Measurements from ENCODE around the gene BCL6B.
"Not testable (repeated sequence)": the region's sequence is repeated elsewhere in the genome, so short reads cannot be mapped to it uniquely, and the experiment has no call there.

The BCL6B gene

GRCh38 chr17:7034955-7035590, 12.2 kb downstream of the BCL6B start:
- peak; percentile 77 for DNase-seq

- DNase-seq, result peak; percentile 97
Measured at GRCh38 chr17:7035591-7036368, 12.9 kb downstream of the BCL6B start, which contains the start of gene SLC16A13. Gene SLC16A13, plus strand, starts transcription at chr17:7036015. Its CDS starts 368 bp downstream, at chr17:7036383.

DNA sequence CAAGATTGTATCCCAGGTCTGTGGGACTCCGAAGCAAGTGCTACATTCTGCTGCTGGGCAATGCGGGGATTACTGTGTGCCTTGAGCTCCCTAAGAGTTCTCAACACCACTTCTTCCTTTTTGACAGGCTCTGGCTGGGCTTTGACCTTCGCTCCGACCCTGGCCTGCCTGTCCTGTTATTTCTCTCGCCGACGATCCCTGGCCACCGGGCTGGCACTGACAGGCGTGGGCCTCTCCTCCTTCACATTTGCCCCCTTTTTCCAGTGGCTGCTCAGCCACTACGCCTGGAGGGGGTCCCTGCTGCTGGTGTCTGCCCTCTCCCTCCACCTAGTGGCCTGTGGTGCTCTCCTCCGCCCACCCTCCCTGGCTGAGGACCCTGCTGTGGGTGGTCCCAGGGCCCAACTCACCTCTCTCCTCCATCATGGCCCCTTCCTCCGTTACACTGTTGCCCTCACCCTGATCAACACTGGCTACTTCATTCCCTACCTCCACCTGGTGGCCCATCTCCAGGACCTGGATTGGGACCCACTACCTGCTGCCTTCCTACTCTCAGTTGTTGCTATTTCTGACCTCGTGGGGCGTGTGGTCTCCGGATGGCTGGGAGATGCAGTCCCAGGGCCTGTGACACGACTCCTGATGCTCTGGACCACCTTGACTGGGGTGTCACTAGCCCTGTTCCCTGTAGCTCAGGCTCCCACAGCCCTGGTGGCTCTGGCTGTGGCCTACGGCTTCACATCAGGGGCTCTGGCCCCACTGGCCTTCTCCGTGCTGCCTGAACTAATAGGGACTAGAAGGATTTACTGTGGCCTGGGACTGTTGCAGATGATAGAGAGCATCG, 15.4 kb downstream of the BCL6B start:
- DNase-seq, result no peak

DNA sequence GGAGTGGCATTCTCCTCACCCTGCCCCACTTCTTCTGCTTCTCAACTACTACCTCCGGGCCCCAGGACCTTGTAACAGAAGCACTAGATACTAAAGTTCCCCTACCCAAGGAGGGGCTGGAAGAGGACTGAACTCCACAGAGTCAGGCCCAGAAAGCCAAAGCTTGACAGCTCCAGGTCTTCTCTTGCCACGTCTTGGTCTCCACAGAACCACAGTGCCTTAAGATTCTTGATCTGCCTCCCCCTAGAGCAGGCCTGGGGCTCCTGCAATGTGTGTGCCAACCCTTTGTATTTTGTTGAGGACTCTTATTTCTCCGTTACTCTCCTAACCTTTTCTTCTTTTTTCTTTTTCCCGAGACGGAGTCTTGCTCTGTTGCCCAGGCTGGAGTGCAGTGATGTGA, 17.0 kb downstream of the BCL6B start:
- no peak for DNase-seq

- no peak for DNase-seq
Measured at GRCh38 chr17:7041607-7042500, 19.0 kb downstream of the BCL6B start.

GRCh38 chr17:7042501-7043181, 19.8 kb downstream of the BCL6B start:
- no peak for DNase-seq

- no peak for DNase-seq
Measured at GRCh38 chr17:7043182-7043496, 20.3 kb downstream of the BCL6B start.

- DNase-seq, result no peak
Measured at GRCh38 chr17:7043497-7044198, 20.8 kb downstream of the BCL6B start, which contains the start of gene SLC16A11. Gene SLC16A11, minus strand, starts transcription at chr17:7044092. Its CDS starts 579 bp downstream, at chr17:7043513.

DNA sequence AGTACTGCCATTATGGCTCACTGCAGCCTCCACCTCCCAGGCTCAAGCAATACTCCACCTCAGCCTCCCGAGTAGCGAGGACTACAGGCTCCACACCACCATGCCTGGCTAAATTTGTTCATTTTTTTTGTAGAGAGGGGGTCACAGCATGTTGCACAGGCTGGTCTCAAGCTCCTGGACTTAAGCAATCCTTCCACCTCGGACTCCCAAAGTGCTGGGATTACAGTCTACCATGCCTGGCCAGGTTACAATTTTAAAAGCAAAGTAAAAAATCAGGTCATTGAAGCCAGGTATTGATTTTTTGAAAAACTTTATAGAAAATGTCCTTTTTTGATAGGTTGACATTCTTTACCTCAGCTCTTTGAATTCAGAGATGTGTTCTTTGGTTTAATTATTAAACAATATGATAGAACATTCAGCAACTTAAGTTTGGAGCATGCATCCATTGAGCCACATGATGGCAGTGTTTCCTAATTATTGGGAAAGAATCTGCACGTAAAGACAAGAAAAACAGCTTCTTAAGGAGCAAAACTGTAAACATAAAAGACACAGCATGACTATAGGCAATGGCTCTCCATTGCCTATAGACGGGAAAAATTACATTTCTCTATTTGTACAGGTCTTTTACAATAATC, 22.8 kb downstream of the BCL6B start:
- DNase-seq, result peak; percentile 50

- no peak for DNase-seq
Measured at GRCh38 chr17:7046127-7046724, 23.4 kb downstream of the BCL6B start.

DNA sequence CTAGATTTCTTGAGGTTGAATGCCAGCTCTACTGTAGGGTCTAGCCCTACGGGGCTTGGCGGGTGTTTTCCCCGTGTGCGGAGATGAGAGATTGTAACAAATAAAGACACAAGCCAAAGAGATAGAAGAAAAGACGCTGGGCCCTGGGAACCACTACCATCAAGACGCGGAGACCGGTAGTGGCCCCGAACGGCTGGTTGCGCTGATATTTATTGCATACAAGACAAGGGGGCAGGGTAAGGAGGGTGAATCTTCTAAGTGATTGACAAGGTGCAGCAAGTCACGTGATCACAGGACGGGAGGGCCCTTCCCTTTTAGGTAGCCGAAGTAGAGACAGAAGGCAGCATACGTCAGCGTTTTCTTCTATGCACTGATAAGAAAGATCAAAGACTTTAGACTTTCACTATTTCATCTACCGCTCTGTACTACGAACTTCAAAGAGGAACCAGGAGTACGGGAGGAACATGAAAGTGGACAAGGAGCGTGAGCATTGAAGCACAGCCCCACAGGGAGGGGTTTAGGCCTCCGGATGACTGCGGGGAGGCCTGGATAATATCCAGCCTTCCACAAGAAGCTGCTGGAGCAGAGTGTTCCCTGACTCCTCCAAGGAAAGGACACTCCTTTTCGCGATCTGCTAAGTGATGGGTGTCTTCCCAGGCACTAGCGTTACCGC, 24.0 kb downstream of the BCL6B start:
- DNase-seq, result not testable (repeated sequence)

- DNase-seq, result no peak
Measured at GRCh38 chr17:7047566-7047965, 24.7 kb downstream of the BCL6B start.

DNA sequence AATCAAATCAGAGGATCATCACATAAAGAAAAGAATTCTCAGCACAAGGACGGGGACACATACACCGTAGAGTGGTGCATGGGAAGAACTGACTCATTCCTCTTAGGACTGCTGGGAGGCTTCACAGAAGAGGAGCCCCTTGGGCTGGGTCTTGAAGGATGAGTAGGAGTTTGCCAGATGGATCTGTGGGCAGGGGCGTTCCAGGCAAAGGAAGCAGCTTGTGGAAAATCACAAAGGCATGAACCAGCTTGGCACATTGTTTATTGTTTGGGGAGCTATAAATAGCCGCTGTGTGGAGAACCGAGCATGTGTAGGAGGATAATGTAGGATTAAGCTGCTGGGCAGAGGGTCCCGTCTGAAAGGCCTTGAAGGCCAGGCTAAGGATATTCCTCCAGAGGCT, 26.1 kb downstream of the BCL6B start:
- no peak for DNase-seq

DNA sequence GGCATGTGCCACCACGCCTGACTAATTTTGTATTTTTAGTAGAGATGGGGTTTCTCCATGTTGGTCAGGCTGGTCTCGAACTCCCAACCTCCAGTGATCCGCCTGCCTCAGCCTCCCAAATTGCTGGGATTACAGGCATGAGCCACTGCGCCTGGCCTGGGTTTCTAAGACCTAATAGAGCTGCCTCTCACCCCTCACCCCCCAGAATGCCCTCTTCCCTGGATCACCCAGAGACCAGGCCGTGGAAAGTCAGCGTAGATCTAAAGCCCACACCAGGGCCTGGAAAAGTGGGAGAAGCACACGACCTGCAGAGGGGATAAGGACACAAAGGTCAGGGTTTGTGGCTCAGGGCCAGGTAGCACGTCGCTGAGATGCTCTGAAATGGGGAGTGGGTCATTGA, 27.7 kb downstream of the BCL6B start:
- DNase-seq, result not testable (repeated sequence)

GRCh38 chr17:7056386-7056785, 33.5 kb downstream of the BCL6B start:
- no peak for DNase-seq

- DNase-seq, result no peak
Measured at GRCh38 chr17:7058831-7059447, 36.1 kb downstream of the BCL6B start.

DNA sequence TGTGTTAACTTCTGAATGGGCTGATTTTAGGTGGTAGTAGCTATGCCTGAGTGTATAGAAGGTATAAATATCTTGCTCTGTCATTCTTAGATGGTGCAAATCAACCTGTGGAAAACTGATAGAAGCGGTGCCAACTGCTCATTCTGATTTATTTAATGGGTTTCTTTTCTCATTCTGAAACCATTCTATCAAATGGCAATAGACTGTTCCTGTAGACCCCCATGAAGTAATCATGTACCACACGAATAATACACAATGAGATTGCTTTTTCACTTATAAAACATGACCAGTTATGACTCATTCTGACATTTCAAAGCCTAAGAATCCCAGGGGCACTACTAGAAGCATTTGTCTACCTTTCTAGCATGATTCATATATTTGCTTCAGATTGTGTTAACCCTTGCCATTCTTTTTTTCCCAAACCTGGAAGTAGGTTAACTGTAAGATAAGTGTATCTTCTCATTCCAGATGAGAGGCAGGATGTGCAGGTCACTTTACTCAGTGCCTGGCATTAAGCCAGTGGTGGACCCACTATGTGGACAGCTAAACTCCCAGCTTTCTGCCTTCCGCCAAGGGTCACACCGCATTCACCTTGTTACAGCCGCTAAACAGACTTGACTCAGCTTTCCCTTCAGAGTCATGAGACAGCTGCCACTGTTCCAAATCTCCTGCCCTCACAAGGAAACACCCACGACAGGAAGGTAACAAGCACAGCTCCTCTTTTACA, 37.5 kb downstream of the BCL6B start:
- DNase-seq, result no peak

- no peak for DNase-seq
Measured at GRCh38 chr17:7063518-7064094, 40.8 kb downstream of the BCL6B start.
